ENCODE data around the gene DNAJC4. TPM values are rescaled to one million over a fixed set of nuclear protein-coding genes. Genes with fewer than 3 reads are reported as not detected.

Gene DNAJC4
- polyA plus RNA-seq, 2 of the 4 experiments (the other 2 are of a cell fraction): 9.8 to 16.2 TPM

DNA sequence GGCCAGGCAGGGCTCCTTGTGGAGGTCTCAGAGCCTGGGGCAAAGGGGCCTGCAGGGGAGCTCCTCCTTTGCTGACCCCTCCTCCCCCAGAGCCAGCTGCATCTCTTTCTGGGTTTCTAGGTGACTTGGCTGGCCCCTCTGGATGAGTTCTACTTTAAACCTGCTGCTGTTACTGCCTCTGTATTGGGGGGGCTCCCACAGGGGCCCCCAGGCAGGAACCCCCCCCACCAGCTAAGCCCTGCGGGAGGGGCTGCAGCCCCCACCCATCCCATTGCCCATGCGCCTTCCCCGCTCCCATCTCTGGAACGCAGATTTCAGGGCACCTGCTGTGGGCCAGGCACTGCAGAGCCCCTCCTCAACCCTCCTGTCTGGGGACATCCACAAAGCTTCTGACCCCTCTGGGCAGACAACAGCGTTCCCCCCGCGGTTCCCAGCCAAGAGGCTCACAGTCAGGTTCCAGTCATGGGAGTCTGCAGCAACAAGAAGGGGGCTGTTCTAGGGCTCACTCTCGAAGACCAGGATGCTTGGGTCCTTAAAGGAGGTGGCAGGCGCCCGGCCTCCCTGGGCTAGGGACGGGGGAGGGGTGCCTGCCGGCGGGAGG lies 20.2 kb downstream of the DNAJC4 start:
- Histone ChIP-seq H3K9me3 (no peaks in the 10 kb centered on the region), H3K27ac (peak overlapping the region; percentile 92 to 94), H3K4me1 (peaks cover 28% of the 10 kb centered on the region), H3K4me2 (peak overlapping the region; percentile 98), H3K4me3 (peak overlapping the region; percentile 84)
- no peak for TF ChIP-seq HOXA7 (CRISPR knock-in tag; IDR thresholded peaks at IDR 0.05)
- ChIA-PET POLR2A (interaction anchor here (0.8 to 1.6 kb wide), 4 partner anchors 9 to 65 kb away, joined by 3 to 5 read pairs (median 4); partner anchors contain the start of genes FKBP2 and STIP1), CTCF (interaction anchor here (0.8 to 12.2 kb wide), 26 partner anchors 8 to 403 kb away, joined by 3 to 220 read pairs (median 7); partner anchors contain the start of genes BAD, CATSPERZ, ESRRA and FERMT3)
- FAIRE-seq (no peak), ATAC-seq (peak; percentile 1 to 8; a peak in 3 of 6 replicates), DNase-seq (ENCODE audit: low read depth in 1 of 2, low spot score in 1 of 2) (no peak)
- 70% methylated on average over 2 of the region's 13 CpGs for WGBS (ENCODE audit: missing lambda C conversion rate)

DNA sequence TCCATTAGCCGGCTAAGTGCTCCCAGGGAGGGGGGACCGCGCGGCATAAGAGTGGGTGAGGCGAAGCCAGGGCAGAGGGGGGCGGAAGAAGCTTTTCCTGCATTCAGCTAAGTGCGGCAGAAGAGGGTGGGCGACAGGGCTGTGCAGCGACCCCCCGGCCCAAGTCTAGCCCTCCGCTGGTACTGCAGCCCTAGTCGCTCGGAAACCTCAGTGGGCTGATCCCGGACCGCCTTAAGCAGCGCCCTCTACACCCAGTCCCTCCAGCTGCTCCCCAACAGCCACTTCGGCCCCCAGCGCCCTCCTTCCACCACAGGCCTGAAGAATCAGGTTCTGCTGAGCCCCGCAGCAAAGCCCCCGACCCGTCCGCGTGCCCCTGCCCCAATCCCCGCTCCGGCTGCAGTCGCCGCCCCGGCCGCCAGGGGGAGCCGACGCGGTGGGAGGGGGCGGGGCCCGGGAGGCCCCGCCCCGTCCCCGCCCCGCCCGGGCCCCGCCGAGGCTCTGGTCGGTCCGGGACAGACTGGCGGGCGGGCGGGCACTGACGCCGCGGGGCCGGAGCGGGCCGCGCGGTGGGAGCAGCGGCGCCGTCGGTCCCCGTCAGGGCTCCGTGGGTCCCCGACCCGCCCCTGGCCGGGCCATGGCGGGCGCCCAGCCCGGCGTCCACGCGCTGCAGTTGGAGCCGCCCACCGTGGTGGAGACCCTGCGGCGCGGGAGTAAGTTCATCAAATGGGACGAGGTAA lies 20.8 kb downstream of the DNAJC4 start, which contains the start of gene PLCB3:
PLCB3 (plus strand) TSS at position 515 of the 737 bp plus-strand sequence; CDS start at position 635, 120 bp downstream.
- H3K27ac ChIP-seq: peak within 1 kb of the TSS; percentile 92 to 94
- H3K9me3 ChIP-seq: no peaks in the 10 kb centered on the region
- ATAC-seq: peak; percentile 18 to 25
- WGBS (ENCODE audit: missing lambda C conversion rate): 0% methylated on average over 16 of the region's 75 CpGs
- peak within 1 kb of the TSS; percentile 84 for H3K4me3 ChIP-seq
- peak within 1 kb of the TSS; percentile 98 for H3K4me2 ChIP-seq
- ChIA-PET CTCF (interaction anchor here (0.8 to 12.2 kb wide), 30 partner anchors 8 to 402 kb away, joined by 3 to 220 read pairs (median 7); partner anchors contain the start of genes BAD, CATSPERZ, ESRRA and FERMT3), POLR2A (interaction anchor here (1.5 kb wide), 1 partner anchor 10 kb away, joined by 5 read pairs; the partner anchor contains the start of gene FKBP2)
- H3K4me1 ChIP-seq: peaks cover 28% of the 10 kb centered on the region
- DNase-seq (ENCODE audit: low read depth in 1 of 2, low spot score in 1 of 2): no peak
- FAIRE-seq: no peak
- no peak for TF ChIP-seq NPAS2 (CRISPR knock-in tag; IDR thresholded peaks at IDR 0.05; ENCODE audit: borderline replicate concordance)
- no peak for TF ChIP-seq EHF (CRISPR knock-in tag; IDR thresholded peaks at IDR 0.05)
- TF ChIP-seq EHMT2 (IDR thresholded peaks at IDR 0.05; ENCODE audit: low read depth): no peak
- TF ChIP-seq CEBPB (IDR thresholded peaks at IDR 0.05): no peak
- TF ChIP-seq RNF2 (IDR thresholded peaks at IDR 0.05; ENCODE audit: borderline replicate concordance, low read depth): no peak
- no peak for TF ChIP-seq ZFP36 (IDR thresholded peaks at IDR 0.05; ENCODE audit: borderline replicate concordance, partially characterized antibody)
- TF ChIP-seq, protein P1, sequence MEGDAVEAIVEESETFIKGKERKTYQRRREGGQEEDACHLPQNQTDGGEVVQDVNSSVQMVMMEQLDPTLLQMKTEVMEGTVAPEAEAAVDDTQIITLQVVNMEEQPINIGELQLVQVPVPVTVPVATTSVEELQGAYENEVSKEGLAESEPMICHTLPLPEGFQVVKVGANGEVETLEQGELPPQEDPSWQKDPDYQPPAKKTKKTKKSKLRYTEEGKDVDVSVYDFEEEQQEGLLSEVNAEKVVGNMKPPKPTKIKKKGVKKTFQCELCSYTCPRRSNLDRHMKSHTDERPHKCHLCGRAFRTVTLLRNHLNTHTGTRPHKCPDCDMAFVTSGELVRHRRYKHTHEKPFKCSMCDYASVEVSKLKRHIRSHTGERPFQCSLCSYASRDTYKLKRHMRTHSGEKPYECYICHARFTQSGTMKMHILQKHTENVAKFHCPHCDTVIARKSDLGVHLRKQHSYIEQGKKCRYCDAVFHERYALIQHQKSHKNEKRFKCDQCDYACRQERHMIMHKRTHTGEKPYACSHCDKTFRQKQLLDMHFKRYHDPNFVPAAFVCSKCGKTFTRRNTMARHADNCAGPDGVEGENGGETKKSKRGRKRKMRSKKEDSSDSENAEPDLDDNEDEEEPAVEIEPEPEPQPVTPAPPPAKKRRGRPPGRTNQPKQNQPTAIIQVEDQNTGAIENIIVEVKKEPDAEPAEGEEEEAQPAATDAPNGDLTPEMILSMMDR (IDR thresholded peaks at IDR 0.05): peak; percentile 88
- no peak for TF ChIP-seq HDAC2 (IDR thresholded peaks at IDR 0.05)
- TF ChIP-seq MAFK (IDR thresholded peaks at IDR 0.05; ENCODE audit: partially characterized antibody): no peak
- TF ChIP-seq POLR2A (IDR thresholded peaks at IDR 0.05; ENCODE audit: low read length): peak; percentile 71
- TF ChIP-seq JUN (IDR thresholded peaks at IDR 0.05): peak in 1 of 2 experiments; percentile 62; a peak in 3 of 5 replicates
- no peak for TF ChIP-seq GATA3 (IDR thresholded peaks at IDR 0.05; ENCODE audit: borderline replicate concordance)
- no peak for TF ChIP-seq SREBF2 (IDR thresholded peaks at IDR 0.05)
- TF ChIP-seq FOSB (CRISPR knock-in tag; IDR thresholded peaks at IDR 0.05): no peak
- no peak for TF ChIP-seq NFE2L2 (conservative IDR thresholded peaks at IDR 0.05; ENCODE audit: low read length)
- peak; percentile 26; the same call in 1 of the 2 replicates for TF ChIP-seq PHF8 (IDR thresholded peaks at IDR 0.05; ENCODE audit: borderline replicate concordance, low read depth)
- no peak for TF ChIP-seq ZC3H11A (IDR thresholded peaks at IDR 0.05)
- TF ChIP-seq HEYL (CRISPR knock-in tag; IDR thresholded peaks at IDR 0.05): no peak
- TF ChIP-seq ZSCAN20 (CRISPR knock-in tag; IDR thresholded peaks at IDR 0.05): no peak
- no peak for TF ChIP-seq TP53 (CRISPR knock-in tag; IDR thresholded peaks at IDR 0.05)
- no peak for TF ChIP-seq ESRRA (IDR thresholded peaks at IDR 0.05; ENCODE audit: borderline replicate concordance, low read length)
- TF ChIP-seq SMC3 (IDR thresholded peaks at IDR 0.05): peak; percentile 60
- TF ChIP-seq FOXS1 (CRISPR knock-in tag; IDR thresholded peaks at IDR 0.05): no peak
- TF ChIP-seq, protein P2, sequence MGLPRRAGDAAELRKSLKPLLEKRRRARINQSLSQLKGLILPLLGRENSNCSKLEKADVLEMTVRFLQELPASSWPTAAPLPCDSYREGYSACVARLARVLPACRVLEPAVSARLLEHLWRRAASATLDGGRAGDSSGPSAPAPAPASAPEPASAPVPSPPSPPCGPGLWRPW (IDR thresholded peaks at IDR 0.05): no peak
- no peak for TF ChIP-seq HOXB13 (CRISPR knock-in tag; IDR thresholded peaks at IDR 0.05; ENCODE audit: low read depth)
- TF ChIP-seq, protein P3, sequence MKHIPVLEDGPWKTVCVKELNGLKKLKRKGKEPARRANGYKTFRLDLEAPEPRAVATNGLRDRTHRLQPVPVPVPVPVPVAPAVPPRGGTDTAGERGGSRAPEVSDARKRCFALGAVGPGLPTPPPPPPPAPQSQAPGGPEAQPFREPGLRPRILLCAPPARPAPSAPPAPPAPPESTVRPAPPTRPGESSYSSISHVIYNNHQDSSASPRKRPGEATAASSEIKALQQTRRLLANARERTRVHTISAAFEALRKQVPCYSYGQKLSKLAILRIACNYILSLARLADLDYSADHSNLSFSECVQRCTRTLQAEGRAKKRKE (CRISPR knock-in tag; IDR thresholded peaks at IDR 0.05; ENCODE audit: low read depth): no peak
- TF ChIP-seq RARB (CRISPR knock-in tag; IDR thresholded peaks at IDR 0.05): no peak
- no peak for TF ChIP-seq KDM5A (IDR thresholded peaks at IDR 0.05)
- TF ChIP-seq RCOR1 (IDR thresholded peaks at IDR 0.05; ENCODE audit: low read depth, low read length): no peak
- no peak for TF ChIP-seq HOXB5 (CRISPR knock-in tag; IDR thresholded peaks at IDR 0.05)
- TF ChIP-seq JUNB (IDR thresholded peaks at IDR 0.05): no peak

All from A549 (cell line).